ENCODE results near the gene ADAMTS20.
"Not testable (repeated sequence)": the region's sequence is repeated elsewhere in the genome, so short reads cannot be mapped to it uniquely, and the experiment has no call there.

ADAMTS20 gene

DNA sequence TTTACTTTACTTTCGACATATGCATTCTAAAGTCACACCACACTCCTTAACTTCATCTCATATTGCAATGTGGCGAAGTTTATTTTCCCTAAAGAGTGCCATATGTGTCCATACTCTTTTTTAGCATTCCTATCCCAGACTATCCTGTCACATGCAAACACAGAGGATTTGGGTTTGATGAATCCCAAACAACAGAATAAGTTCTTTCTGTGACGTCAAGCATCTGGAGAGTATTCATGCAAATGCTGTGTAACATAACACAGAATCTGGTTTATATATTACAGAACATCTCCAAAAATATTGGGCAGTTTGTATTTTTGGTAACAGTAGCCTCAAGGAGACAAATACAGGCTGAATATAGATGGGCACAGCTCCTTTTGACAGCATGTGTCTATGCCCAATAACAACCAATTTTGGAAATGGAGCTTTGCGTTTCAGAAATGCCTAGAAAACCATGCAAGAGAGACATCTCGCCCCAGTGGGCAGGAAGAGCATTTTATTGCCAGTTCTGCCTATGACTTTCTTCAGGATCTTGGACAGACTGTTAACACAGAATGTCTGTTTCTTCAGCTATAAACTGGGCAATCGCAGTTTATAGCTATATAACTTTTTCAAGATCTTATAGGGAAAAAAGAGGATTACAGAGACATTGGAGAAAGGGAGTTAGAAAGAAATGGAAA is 190.8 kb downstream of the ADAMTS20 start:
- DNase-seq (ENCODE audit: low read depth) = no peak

DNA sequence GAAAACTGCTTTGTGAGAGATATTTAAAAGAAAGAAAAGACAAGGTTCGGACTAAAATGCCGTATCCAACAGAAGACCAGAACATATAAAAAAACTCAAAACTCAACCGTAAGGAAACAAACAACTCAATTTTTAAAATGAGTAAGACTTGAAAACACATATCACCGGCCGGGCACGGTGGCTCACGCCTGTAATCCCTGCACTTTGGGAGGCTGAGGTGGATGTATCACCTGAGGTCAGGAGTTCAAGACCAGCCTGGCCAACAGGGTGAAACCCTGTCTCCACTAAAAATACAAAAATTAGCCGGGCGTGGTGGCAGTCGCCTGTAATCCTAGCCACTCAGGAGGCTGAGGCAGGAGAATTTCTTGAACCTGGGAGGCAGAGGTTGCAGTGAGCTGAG is 192.0 kb downstream of the ADAMTS20 start:
- not testable (repeated sequence) for DNase-seq (ENCODE audit: low read depth)

DNA sequence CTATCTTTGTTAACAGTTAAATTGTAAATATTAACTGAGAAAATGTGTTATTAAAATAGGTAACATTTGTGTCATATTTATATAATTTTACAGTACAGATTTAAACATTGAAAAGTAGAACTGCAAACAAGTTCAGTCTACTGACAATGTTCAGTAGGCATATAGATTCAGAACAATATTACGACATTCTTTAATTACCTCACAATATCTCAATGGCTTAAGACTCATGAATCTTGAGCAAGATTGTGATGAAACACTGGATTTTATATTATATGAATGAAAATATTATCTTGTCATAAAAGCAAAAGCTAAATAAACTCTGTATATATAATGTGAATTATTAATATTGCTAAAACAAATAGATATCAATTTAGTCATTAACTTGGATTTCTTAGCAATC is 194.9 kb downstream of the ADAMTS20 start:
- DNase-seq (ENCODE audit: low read depth) = no peak

DNA sequence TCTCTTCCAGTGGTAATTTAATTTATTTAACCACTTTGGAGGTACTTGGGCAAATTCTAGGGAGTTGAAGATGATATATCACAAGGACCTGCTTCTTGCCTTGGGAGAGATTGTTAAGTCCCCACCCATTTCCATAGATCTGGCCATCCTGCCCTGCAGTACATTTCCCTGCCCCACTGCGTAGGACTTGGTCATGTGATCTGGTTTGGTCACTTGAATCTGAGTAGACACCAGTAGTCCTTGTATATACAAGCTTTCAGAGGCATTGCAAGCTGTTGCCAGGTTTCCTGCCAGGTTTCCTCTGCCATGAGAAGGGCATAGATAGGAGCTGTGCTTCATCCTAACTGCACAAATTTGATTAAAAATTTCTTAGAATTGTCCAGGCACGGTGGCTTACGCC is 200.0 kb downstream of the ADAMTS20 start:
- DNase-seq (ENCODE audit: low read depth) = no peak

DNA sequence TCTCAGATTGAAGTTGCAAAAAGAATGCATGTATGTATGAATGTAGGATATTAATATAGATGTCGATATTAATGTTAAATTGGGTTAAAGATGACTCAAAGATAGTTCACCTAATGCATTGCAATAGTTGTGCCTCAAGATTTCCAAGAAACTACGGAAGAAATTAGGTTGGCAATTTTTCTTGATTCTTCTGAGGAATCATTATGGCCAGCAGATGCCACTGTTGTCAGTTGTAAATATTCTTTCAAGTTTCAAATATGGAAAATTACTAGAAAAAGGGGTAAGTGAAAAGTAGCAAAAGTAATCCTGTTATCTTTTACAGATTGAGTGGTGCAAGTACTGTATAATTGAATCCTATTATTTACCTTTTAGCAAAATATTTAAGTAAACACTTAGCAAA is 202.1 kb downstream of the ADAMTS20 start:
- DNase-seq (ENCODE audit: low read depth) = no peak

DNA sequence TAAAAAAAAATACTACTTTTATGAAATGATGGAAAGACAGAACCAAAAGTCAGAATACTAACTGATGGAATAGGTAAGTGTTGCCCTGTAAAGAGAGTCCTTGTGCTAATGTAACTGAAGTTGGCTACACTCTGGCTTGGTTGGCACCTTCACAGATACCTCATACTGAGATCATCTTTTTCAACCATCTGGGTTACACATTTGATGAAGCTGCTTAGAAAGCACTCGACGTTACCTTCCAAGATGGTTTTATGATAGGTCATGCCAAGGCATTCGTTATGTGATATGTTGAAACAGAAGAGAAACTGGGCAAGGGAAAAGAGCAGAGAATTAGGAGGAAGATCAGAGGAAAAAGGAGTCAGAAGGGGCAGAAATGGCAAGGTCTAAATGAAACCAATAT is 203.8 kb downstream of the ADAMTS20 start:
- DNase-seq (ENCODE audit: low read depth) = no peak

DNA sequence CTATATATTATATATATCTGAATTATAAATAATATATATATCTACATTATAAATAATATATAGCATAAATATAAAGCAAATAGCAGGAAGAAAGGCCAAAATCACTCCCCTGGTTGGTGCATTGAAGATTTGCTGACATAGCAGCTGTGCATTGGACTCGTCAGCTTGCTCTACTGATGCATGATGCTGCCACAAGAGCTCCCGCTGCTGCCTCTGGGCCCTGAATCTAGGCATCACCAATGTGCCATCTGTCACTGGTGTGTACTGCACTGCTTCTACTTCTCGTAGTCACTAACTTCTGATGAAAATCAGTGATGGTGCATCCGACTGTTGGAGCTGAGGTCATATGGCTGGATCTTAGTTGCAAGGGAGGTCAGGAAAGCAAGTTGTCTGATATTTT is 205.0 kb downstream of the ADAMTS20 start:
- no peak for DNase-seq (ENCODE audit: low read depth)

DNA sequence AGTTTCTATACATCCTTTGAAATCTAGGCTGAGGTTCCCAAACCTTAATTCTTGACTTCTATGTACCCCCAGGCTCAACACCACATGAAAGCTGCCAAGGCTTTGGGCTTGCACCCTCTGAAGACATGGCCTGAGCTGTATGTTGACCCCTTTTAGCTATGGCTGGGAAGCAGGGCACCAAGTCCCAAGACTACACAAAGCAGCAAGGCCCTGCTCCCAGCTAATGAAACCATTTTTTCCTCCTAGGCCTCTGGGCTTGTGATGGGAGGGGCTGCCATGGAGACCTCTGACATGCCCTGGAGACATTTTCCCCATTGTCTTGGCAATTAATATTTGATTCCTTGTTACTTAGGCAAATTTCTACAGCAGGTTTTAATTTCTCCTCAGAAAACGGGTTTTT is 207.0 kb downstream of the ADAMTS20 start:
- no peak for DNase-seq (ENCODE audit: low read depth)

DNA sequence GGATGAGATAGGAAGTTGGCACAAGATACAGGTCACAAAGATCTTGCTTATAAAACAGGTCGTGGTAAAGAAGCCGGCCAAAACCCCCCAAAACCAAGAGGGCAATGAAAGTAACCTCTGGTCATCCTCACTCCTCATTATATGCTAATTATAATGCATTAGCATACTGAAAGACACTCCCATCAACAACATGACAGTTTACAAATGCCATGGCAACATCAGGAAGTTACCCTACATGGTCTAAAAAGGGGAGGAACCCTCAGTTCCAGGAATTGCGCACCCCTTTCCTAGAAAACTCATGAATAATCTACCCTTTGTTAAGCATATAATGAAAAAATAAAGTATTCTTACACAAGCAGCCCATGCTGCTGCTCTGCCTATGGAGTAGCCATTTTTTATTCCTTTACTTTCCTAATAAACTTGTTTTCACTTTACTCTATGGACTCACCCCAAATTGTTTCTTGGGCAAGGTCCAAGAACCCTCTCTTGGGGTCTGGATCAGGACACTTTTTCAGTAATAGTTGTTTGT is 210.2 kb downstream of the ADAMTS20 start:
- DNase-seq (ENCODE audit: low read depth) = not testable (repeated sequence)

DNA sequence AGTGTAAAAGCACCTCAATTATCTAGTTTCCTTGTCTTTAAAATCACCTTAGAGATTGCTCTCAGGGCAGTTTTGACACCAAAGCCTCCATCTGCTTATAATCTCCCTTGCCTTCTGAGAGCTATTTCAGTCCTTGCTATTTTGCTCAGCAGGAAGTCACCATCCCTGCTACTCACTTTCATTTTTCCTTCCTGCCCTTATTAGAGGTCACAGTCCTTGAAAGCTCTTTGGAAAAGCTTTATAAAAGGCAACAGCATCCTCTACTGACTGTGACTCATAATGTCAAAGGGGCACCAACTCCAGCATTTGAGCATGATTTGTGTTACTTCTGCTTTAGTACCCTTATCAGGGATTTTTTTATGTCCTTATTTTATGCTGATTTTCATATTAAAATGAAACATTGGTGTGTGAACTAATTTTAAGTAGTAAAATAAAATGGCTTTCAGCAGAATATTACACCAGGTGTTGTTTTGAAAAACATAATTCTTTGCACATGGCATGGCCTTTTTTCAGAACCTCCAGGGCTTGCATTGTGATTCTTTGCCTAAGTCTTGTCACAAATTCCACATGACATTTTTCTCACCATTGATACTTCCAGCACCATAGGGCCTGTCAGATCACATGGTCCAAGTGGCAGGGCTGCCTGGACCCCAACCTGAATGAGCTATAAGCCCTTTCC is 213.0 kb downstream of the ADAMTS20 start:
- no peak for DNase-seq (ENCODE audit: low read depth)

DNA sequence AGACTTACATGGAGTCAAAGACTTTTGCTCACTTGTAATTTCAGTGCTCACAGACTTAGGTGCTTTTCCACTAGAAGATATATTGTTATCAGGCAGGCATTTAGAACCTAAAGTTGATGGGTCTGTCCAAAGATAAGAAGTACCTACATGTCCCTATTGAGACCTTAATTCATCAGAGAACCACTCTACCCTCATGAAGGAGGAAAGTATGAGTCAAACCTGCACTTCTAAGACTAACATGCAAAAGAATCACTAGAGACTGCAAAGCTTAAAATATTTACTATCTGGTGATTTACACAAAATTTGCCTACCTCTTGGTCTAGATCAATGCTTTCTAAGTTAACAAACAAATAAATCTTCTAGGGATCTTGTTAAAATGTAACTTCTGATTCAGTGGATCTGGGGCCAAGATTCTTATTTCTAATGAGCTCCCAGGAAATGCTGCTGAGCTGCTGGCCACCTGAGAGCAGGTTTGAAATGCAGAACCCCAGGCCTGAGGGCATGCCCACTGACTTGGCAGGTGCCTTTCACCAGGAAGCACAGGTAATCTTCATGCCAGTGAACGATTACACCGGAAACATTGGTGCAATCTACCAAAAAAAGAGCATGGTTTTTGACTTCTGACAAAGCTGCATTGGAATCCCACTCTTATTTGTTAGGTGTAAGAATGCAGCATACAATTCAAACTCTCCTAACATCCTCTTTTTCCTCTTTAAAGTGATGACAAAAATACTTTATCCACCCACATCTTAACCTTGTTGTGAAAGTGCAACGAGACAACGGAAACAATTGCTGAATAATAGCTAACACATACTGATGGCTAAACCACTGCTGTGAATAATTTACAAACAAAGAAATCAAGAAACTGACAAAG is 214.2 kb downstream of the ADAMTS20 start:
- no peak for DNase-seq (ENCODE audit: low read depth)

DNA sequence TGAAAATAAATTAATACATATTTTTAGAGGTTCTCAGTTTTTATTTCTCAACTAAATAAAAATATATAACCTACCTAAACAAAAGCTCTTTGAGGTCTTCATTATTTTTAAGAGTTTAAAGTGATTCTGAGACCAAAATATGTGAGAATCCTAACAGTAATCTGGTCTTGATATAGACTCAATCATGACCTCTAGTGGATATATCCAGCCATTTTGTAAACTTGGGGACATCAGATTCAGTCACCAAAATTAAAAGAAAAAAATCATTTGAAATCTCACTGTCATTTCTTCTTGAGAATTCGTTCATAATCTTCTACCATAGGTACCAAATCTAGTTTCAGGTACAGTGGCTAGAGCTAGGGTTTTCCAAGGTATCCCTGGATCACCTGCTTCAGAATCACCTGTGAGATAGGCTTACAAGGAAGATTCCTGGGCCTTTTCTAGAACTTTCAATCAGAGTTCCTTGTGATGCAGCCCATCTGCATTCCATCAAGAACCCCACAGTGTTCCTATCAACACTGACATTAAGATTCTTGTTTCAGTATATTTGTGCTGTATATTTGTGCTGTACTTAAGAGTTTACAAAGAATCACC is 214.9 kb downstream of the ADAMTS20 start:
- no peak for DNase-seq (ENCODE audit: low read depth)

DNA sequence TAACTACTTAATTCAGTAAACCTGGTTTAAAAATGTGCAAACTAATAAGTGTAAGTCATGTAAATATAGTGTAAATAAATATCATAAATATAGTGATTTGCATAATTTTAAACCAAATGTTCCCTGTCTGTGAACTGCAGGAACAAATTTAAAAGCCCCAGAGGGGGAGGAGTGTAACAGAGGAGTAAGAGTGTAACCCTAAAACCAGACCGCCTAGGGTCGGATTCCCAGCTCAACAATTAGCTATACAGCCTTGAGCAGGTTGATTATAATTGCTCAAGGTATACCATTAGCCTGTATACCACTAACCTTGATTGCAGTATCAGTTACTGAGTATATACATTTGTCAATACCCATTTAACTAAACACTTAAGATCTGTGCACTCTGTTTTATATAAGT is 218.4 kb downstream of the ADAMTS20 start:
- DNase-seq (ENCODE audit: low read depth) = no peak

DNA sequence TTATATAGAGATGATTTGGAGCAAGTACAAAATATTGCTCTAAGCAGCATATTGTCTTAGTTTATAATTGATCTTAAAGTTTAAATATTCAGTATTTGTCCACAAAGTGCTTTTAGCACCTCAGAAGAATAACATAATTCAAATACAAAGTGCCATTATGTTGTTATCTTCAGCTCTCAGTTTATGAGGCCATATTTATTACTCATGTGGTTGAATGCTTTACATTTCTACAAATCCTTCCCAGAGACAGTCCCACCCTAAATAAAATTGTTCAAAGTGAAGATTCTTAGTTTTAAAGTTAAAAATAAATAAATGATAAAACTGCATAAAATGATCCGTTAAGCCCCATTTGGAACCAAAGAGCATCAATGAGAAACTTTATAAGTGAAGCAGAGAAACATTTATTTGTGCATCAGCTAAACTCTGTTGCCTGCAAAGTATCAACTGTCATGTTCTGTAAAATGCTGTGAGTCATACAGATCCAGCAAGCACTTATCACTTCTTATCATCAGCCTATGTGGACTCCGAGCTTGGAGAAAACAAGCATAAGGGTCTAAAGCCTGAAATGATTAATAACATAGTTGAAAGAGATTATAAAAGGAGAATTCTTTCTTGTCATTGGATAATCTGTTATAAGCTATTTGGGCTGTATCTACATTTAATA is 218.9 kb downstream of the ADAMTS20 start:
- no peak for DNase-seq (ENCODE audit: low read depth)

DNA sequence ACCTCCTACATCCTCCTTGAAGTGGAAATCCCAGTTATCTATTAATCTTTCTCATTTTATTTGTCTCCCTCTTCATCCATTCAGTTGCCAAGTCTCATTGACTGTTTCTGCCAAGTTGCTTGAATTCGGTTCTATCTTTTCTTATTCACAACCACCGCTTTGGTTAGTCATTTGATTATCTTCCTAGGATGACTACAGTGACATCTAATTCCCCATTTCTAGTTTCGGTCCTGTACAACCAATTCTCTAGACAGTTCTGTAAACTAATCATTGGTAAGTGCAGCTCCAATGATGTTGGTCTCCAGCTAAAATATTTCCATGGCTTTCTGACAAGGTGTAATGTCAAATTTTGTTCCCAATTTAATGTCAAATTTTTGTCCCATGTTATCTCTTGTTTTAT is 220.1 kb downstream of the ADAMTS20 start:
- DNase-seq (ENCODE audit: low read depth) = no peak

DNA sequence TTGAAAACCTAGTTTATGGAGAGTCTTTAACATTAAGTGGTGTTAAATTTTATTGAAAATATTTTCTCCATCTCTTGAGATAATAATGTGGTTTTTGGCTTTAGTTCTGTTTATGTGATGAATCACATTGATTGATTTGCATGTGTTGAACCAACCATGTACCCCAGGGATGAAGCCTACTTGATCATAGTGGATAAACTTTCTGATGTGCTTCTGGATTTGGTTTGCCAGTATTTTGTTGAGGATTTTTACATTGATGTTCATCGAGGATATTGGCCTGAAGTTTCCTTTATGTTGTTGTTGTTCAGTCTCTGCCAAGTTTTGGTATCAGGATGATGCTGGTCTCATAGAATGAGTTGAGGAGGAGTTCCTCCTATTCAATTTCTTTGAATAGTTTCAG is 222.6 kb downstream of the ADAMTS20 start:
- DNase-seq (ENCODE audit: low read depth) = no peak

DNA sequence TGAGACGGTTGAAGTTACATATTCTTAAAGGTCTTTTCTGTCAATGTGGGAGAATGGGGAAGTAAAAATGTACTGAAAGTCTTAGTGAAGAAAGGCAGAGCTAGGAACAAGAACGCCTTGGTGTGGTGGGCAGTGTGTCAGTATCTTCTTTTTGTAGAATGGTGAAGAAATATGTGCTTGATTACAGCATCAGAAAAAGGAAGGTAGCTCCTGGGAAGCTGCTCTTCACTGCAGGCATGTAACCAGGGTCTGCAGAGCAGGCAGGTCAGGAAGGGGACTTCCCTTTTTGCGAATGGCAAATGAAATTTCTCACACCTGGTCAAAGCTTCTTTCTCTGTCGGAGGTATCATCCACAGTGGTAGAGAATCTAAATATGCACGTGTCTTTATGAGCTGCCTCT is 226.2 kb downstream of the ADAMTS20 start:
- DNase-seq (ENCODE audit: low read depth) = no peak

DNA sequence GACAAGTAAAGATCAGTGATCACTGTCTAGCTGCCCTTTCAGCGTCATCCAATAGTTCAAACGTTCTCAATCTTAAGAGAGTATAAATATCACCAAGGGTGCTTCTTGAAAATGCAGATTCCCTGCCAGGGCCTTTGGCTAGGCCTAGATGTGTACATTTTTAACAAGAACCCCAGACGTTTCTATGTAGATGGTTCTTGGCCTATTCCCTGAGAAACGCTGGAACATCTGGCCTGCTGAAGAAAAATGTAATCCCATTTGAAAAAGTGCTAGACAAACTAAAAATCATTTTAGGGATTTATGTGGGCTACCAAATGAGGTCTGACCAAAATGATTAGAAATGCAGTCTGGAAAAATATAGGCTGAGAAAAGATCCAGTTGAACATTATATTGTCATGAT is 231.7 kb downstream of the ADAMTS20 start:
- DNase-seq (ENCODE audit: low read depth) = no peak

DNA sequence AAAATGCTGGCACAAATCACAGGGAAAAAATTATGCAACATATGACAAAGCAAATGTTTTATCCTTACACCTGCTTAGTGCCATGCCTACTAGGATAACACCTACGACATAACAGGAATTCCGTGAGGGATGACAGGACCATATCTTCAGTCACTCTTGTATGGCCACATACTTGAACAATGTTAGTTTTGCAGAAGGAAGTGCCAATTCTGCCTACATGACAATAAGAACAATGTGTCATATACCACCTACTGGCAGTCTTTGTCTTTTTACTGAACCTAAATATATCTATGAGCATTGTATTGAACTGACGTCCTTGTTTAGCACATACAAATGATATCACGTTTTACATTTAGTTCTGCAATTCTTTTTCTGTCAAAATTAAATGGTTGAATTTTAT is 234.0 kb downstream of the ADAMTS20 start:
- DNase-seq (ENCODE audit: low read depth) = no peak

DNA sequence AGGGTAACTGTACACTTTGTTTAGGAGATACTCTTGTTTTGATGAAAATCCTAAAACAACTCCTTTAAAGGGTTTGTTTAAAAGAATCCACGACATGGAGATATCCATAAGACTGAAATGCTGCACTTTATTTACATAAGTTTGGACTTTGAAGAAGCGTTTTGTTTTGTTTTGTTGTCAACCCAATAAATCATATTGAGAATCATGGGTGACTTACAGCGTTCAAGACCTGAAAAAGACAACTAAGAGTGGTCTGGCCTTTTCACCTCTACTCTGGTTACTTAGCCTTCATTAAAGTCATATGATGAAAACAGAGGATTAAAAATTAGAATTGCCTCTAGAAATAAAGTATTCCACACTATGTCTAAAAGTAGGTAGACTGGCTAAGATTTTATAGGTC is 234.8 kb downstream of the ADAMTS20 start:
- DNase-seq (ENCODE audit: low read depth) = no peak

DNA sequence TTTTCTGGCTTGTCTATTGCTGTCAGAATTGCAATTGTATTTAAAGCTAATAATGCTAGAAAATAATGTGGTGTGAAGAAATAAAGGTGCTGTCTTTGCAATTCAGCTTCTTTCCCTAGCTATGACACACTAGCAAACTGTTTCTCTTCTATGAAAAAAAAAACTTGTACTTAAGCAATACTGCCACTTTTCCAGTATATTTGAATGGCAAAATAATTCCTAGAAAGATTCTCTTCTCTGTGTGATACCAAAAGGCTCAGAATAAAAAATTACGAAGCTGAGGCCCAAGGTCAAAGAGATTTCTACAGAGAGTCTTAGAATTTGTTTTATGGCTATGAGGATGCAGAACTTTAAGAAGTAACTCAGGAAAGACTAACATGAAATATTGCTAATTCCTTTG is 235.5 kb downstream of the ADAMTS20 start:
- DNase-seq (ENCODE audit: low read depth) = no peak

DNA sequence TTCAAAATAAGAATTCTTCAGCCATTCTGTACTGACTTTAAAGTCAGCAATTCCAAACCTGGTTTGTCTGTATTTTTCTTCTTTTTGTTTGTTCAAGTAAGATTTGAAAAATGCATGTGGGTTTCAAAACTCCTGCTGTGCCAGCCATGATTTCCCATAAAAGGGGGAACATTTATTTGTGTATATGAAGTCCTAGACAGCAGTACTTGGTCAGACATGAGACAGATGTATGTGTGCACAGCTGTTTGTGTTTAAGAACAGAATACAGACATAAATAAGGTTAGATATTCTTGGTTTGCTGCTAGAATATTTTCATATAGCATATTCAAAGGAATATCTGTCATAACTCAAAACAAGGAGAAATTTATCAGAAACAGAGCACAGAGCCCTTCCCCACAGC is 236.0 kb downstream of the ADAMTS20 start:
- DNase-seq (ENCODE audit: low read depth) = no peak
